Measurements from ENCODE around the gene FBXO3. TPM values are rescaled to one million over a fixed set of nuclear protein-coding genes. Genes with fewer than 3 reads are reported as not detected.
A peak's percentile ranks its signal among the peaks of the same experiment; 100 is the strongest.
"Not testable (repeated sequence)": the region's sequence is repeated elsewhere in the genome, so short reads cannot be mapped to it uniquely, and the experiment has no call there.

Gene FBXO3
- total and polyA plus RNA-seq, 4 donors: 13.6 to 46.4 (median 23.4) TPM

DNA sequence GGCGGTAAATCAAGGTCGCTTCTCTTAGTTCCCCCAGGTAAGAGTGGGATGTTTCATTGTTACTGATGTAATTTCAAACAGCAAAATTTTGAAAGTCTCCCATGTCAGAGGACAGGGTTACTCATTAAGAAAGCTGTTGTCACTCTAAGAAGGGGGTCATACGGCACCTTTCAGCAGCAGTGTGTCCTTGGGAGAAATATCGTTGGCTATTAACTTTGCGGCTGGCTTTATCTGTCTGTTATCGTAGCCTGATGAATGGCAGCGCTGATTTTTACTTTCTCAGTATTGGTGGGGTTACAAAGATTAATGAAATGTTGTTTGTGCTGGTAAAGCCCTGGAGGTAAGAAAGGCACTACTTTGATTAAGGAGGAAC lies 27.5 kb upstream of the FBXO3 start:
- Histone ChIP-seq H3K27ac (ENCODE audit: low read depth in 1 of 2, low read length in 1 of 2) (no peak overlapping the region), H3K4me1 (ENCODE audit: control insufficient read depth in 5 of 5, insufficient read depth in 5 of 5, low read length in 5 of 5) (peaks cover 0 to 26% (median 4%) of the 10 kb centered on the region in 5 donors), H3K9me3 (ENCODE audit: control insufficient read depth in 4 of 4, insufficient read depth in 3 of 4, low read length in 3 of 4) (no peaks in the 10 kb centered on the region), H3K27me3 (ENCODE audit: control insufficient read depth in 3 of 3, insufficient read depth in 3 of 3, low read length in 2 of 3) (peaks cover 0 to 14% (median 12%) of the 10 kb centered on the region in 3 donors), H3K4me3 (no peak overlapping the region), H3K9ac (ENCODE audit: insufficient read depth in 1 of 2, low read length in 2 of 2) (peak overlapping the region in 1 of 2 donors; percentile 56), H3K36me3 (ENCODE audit: control insufficient read depth in 4 of 4, insufficient read depth in 4 of 4, low read length in 4 of 4) (no peaks in the 10 kb centered on the region)
- WGBS, 2 donors: 27 to 33% methylated on average over 7 of the region's 7 CpGs
- ATAC-seq (ENCODE audit: insufficient read depth, low FRiP score) (no peak), DNase-seq (no peak)
- TF ChIP-seq, protein P1, sequence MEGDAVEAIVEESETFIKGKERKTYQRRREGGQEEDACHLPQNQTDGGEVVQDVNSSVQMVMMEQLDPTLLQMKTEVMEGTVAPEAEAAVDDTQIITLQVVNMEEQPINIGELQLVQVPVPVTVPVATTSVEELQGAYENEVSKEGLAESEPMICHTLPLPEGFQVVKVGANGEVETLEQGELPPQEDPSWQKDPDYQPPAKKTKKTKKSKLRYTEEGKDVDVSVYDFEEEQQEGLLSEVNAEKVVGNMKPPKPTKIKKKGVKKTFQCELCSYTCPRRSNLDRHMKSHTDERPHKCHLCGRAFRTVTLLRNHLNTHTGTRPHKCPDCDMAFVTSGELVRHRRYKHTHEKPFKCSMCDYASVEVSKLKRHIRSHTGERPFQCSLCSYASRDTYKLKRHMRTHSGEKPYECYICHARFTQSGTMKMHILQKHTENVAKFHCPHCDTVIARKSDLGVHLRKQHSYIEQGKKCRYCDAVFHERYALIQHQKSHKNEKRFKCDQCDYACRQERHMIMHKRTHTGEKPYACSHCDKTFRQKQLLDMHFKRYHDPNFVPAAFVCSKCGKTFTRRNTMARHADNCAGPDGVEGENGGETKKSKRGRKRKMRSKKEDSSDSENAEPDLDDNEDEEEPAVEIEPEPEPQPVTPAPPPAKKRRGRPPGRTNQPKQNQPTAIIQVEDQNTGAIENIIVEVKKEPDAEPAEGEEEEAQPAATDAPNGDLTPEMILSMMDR (IDR thresholded peaks at IDR 0.05; ENCODE audit: control extremely low read depth, extremely low read depth): no peak

DNA sequence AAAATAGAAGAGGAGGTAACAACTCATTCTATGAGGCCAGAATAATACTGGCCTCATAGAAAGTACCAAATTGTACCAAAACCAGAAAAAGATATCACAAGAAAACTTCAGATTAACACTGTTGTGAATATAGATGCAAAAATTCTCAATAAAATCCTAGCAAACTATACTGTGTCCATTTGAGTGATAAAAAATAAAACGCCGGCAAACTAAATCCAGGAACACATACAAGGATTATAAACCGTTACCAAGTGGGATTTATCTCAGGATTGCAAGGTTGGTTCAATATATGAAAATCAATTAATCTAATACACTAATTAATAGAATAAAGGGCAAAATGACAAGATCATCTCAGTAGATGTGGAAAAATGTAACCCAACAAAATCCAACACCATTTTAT lies 23.6 kb upstream of the FBXO3 start:
- Histone ChIP-seq H3K27me3 (ENCODE audit: control insufficient read depth in 3 of 3, insufficient read depth in 3 of 3, low read length in 2 of 3) (peaks cover 0 to 17% (median 10%) of the 10 kb centered on the region in 3 donors), H3K27ac (ENCODE audit: low read depth in 1 of 2, low read length in 1 of 2) (no peak overlapping the region), H3K9ac (ENCODE audit: insufficient read depth in 1 of 2, low read length in 2 of 2) (no peak overlapping the region), H3K4me1 (ENCODE audit: control insufficient read depth in 5 of 5, insufficient read depth in 5 of 5, low read length in 5 of 5) (peaks cover 0 to 11% (median 0%) of the 10 kb centered on the region in 5 donors), H3K36me3 (ENCODE audit: control insufficient read depth in 4 of 4, insufficient read depth in 4 of 4, low read length in 4 of 4) (no peaks in the 10 kb centered on the region), H3K9me3 (ENCODE audit: control insufficient read depth in 4 of 4, insufficient read depth in 3 of 4, low read length in 3 of 4) (peaks cover 0 to 3% (median 1%) of the 10 kb centered on the region in 4 donors), H3K4me3 (no peak overlapping the region)
- WGBS, 2 donors: 92 to 95% methylated on average over 3 of the region's 3 CpGs
- ATAC-seq (ENCODE audit: insufficient read depth, low FRiP score) (no peak), DNase-seq (no peak)
- TF ChIP-seq, protein P1 (IDR thresholded peaks at IDR 0.05; ENCODE audit: control extremely low read depth, extremely low read depth): no peak

DNA sequence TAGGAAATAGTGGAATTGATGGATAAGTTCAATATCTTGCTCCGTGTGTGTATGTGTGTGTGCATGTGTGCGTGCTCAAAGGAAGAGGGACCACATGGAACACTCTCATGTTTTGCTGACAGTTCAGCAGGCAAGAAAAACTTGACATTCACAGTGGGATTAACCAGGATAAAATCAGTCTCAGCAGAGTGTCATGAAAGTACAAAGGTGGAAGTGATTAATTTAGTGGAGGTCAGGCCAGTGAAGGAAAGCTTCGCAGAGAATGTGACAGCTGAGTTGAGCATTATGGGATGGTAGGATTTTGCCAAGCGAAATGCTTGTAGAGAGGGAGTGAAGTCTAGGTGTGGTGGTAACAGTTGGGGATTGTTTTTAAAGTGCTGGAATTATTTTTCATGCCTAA lies 15.7 kb upstream of the FBXO3 start:
- TF ChIP-seq, protein P1 (IDR thresholded peaks at IDR 0.05; ENCODE audit: control extremely low read depth, extremely low read depth): no peak
- H3K27me3 ChIP-seq (ENCODE audit: control insufficient read depth in 3 of 3, insufficient read depth in 3 of 3, low read length in 2 of 3): peaks cover 0 to 4% (median 3%) of the 10 kb centered on the region in 3 donors
- no peak overlapping the region for H3K9ac ChIP-seq (ENCODE audit: insufficient read depth in 1 of 2, low read length in 2 of 2)
- ATAC-seq (ENCODE audit: insufficient read depth, low FRiP score): no peak
- no peak overlapping the region for H3K4me3 ChIP-seq
- DNase-seq: no peak
- WGBS, 2 donors: 68 to 78% methylated on average over 4 of the region's 4 CpGs
- no peak overlapping the region for H3K27ac ChIP-seq (ENCODE audit: low read depth in 1 of 2, low read length in 1 of 2)
- peaks cover 0 to 3% (median 0%) of the 10 kb centered on the region in 4 donors for H3K9me3 ChIP-seq (ENCODE audit: control insufficient read depth in 4 of 4, insufficient read depth in 3 of 4, low read length in 3 of 4)
- H3K4me1 ChIP-seq (ENCODE audit: control insufficient read depth in 5 of 5, insufficient read depth in 5 of 5, low read length in 5 of 5): no peaks in the 10 kb centered on the region
- no peaks in the 10 kb centered on the region for H3K36me3 ChIP-seq (ENCODE audit: control insufficient read depth in 4 of 4, insufficient read depth in 4 of 4, low read length in 4 of 4)

DNA sequence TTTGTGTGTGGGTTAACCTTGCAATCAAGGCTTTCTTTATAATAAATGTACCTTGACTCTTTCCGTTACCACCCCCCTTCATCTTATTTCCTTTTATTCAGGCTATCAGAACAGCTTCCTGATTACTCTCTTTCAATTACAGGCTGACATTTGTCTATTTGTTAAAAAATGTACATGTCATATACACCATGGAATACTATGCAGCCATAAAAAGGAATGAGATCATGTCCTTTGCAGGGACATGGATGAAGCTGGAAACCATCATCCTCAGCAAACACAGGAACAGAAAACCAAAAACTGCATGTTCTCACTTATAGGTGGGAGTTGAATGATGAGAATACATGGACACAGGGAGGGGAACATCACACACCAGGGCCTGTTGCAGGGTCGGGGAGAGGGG lies 13.8 kb upstream of the FBXO3 start:
- not testable (repeated sequence) for H3K4me1 ChIP-seq (ENCODE audit: control insufficient read depth in 5 of 5, insufficient read depth in 5 of 5, low read length in 5 of 5); H3K4me3 ChIP-seq; H3K36me3 ChIP-seq (ENCODE audit: control insufficient read depth in 4 of 4, insufficient read depth in 4 of 4, low read length in 4 of 4); H3K9me3 ChIP-seq (ENCODE audit: control insufficient read depth in 4 of 4, insufficient read depth in 3 of 4, low read length in 3 of 4); H3K27me3 ChIP-seq (ENCODE audit: control insufficient read depth in 3 of 3, insufficient read depth in 3 of 3, low read length in 2 of 3); ATAC-seq (ENCODE audit: insufficient read depth, low FRiP score); H3K27ac ChIP-seq (ENCODE audit: low read depth in 1 of 2, low read length in 1 of 2); H3K9ac ChIP-seq (ENCODE audit: insufficient read depth in 1 of 2, low read length in 2 of 2); DNase-seq
- 87% methylated on average over 2 of the region's 2 CpGs for WGBS, 2 donors

All from lung (tissue), 12 donors.